ENCODE results near the gene AGBL5. TPM values are rescaled to one million over a fixed set of nuclear protein-coding genes. Genes with fewer than 3 reads are reported as not detected.

Gene AGBL5
- total RNA-seq, 1 experiment from 2014 or later: 40.0 TPM

GRCh38 chr2:27003857-27004256 lies 47.6 kb upstream of the AGBL5 start:
- H3K4me1 ChIP-seq (ENCODE audit: control insufficient read depth in 1 of 2, insufficient read depth in 2 of 2, low read length in 2 of 2): peaks cover 0 to 16% of the 10 kb centered on the region in 2 experiments; a peak in 2 of 4 replicates
- ATAC-seq: no peak; the same call in 1 of the 2 replicates
- H3K27ac ChIP-seq (ENCODE audit: low read depth, low read length): no peak overlapping the region
- no peak overlapping the region for H3K9ac ChIP-seq (ENCODE audit: low read length)
- ChIA-PET CTCF (interaction anchor here (1.4 kb wide), 1 partner anchor 42 kb away, joined by 5 read pairs; no protein-coding TSS in a partner anchor), RAD21 (ENCODE audit: low non-redundant PET in 1 of 2, low total read pairs in 2 of 2, uncharacterized antibody in 2 of 2, unreplicated experiment in 2 of 2) (no interaction called here), POLR2A (interaction anchor here (0.7 kb wide), 1 partner anchor 279 kb away, joined by 3 read pairs; no protein-coding TSS in a partner anchor)
- no peak overlapping the region for H2AFZ ChIP-seq (ENCODE audit: low read depth, low read length, poor library complexity, severe bottlenecking)
- no peaks in the 10 kb centered on the region for H3K9me3 ChIP-seq (ENCODE audit: control insufficient read depth in 1 of 2, insufficient read depth in 1 of 2, low read depth in 1 of 2, low read length in 2 of 2)
- H4K20me1 ChIP-seq (ENCODE audit: insufficient read depth): no peaks in the 10 kb centered on the region
- TF ChIP-seq SP1 (IDR thresholded peaks at IDR 0.05; ENCODE audit: low read depth) (no peak), FOSL1 (IDR thresholded peaks at IDR 0.05; ENCODE audit: low read depth) (peak; percentile 29; the same call in 1 of the 2 replicates), JUND (IDR thresholded peaks at IDR 0.05) (peak; percentile 8; the same call in 1 of the 2 replicates), MAX (IDR thresholded peaks at IDR 0.05) (peak; percentile 22; the same call in 1 of the 2 replicates), ZBTB33 (IDR thresholded peaks at IDR 0.05; ENCODE audit: extremely low read depth, insufficient replicate concordance, low read length) (no peak)
- intact Hi-C loops (cut with micrococcal nuclease): no loop called here
- no peaks in the 10 kb centered on the region for H3K9me2 ChIP-seq (ENCODE audit: insufficient read depth)
- H3K4me3 ChIP-seq (replicated peaks in 1 of 2; ENCODE audit: low read depth in 1 of 2, low read length in 2 of 2): no peak overlapping the region
- no TSS peak for BruUV-seq (replicated peaks)
- no peaks in the 10 kb centered on the region for H3K36me3 ChIP-seq (ENCODE audit: control insufficient read depth in 1 of 2, insufficient read depth in 2 of 2, low read length in 2 of 2)
- H3K27me3 ChIP-seq (ENCODE audit: insufficient read depth, low read length): no peaks in the 10 kb centered on the region
- no peak for DNase-seq (ENCODE audit: low read depth, low spot score)
- no peaks in the 10 kb centered on the region; the same call in 1 of the 2 replicates for H3K79me2 ChIP-seq (ENCODE audit: insufficient read depth, low read length)
- H3K4me2 ChIP-seq (ENCODE audit: low read length): 0 out of 2 replicates have a peak overlapping the region, but pooled peaks have one; percentile 17

GRCh38 chr2:27006602-27007415 lies 44.7 kb upstream of the AGBL5 start:
- H3K79me2 ChIP-seq (ENCODE audit: insufficient read depth, low read length): no peaks in the 10 kb centered on the region; the same call in 1 of the 2 replicates
- no peak overlapping the region for H3K27ac ChIP-seq (ENCODE audit: low read depth, low read length)
- H2AFZ ChIP-seq (ENCODE audit: low read depth, low read length, poor library complexity, severe bottlenecking): no peak overlapping the region
- H3K9me3 ChIP-seq (ENCODE audit: control insufficient read depth in 1 of 2, insufficient read depth in 1 of 2, low read depth in 1 of 2, low read length in 2 of 2): no peaks in the 10 kb centered on the region
- no peak for TF ChIP-seq YY1 (IDR thresholded peaks at IDR 0.05; ENCODE audit: extremely low read depth, insufficient replicate concordance, low read depth, low read length)
- TF ChIP-seq EGR1 (IDR thresholded peaks at IDR 0.05; ENCODE audit: low read depth): no peak
- TF ChIP-seq ZNF274 (IDR thresholded peaks at IDR 0.05; ENCODE audit: low read depth, low read length): no peak
- no peak for TF ChIP-seq ELF1 (IDR thresholded peaks at IDR 0.05; ENCODE audit: borderline replicate concordance, low read depth)
- no peak for TF ChIP-seq CBX3 (IDR thresholded peaks at IDR 0.05; ENCODE audit: low read depth)
- no peak for TF ChIP-seq MAX (IDR thresholded peaks at IDR 0.05)
- no peak for TF ChIP-seq SRF (IDR thresholded peaks at IDR 0.05; ENCODE audit: low read depth)
- TF ChIP-seq EZH2 (IDR thresholded peaks at IDR 0.05): no peak
- no peak overlapping the region for H3K9ac ChIP-seq (ENCODE audit: low read length)
- no peak overlapping the region for H3K4me2 ChIP-seq (ENCODE audit: low read length)
- H3K36me3 ChIP-seq (ENCODE audit: control insufficient read depth in 1 of 2, insufficient read depth in 2 of 2, low read length in 2 of 2): no peaks in the 10 kb centered on the region
- DNase-seq (ENCODE audit: low read depth, low spot score) (no peak), ATAC-seq (no peak)
- H3K9me2 ChIP-seq (ENCODE audit: insufficient read depth): no peaks in the 10 kb centered on the region
- ChIA-PET POLR2A (no interaction called here), CTCF (no interaction called here), RAD21 (ENCODE audit: low non-redundant PET in 1 of 2, low total read pairs in 2 of 2, uncharacterized antibody in 2 of 2, unreplicated experiment in 2 of 2) (no interaction called here)
- BruUV-seq (replicated peaks): no TSS peak
- no peaks in the 10 kb centered on the region for H4K20me1 ChIP-seq (ENCODE audit: insufficient read depth)
- H3K27me3 ChIP-seq (ENCODE audit: insufficient read depth, low read length): no peaks in the 10 kb centered on the region
- intact Hi-C loops (cut with micrococcal nuclease): no loop called here
- H3K4me3 ChIP-seq (replicated peaks in 1 of 2; ENCODE audit: low read depth in 1 of 2, low read length in 2 of 2): no peak overlapping the region
- peaks cover 22 to 42% of the 10 kb centered on the region in 2 experiments for H3K4me1 ChIP-seq (ENCODE audit: control insufficient read depth in 1 of 2, insufficient read depth in 2 of 2, low read length in 2 of 2)

Measured in HCT116 (cell line).